ENCODE results near the gene ANK3.

DNA sequence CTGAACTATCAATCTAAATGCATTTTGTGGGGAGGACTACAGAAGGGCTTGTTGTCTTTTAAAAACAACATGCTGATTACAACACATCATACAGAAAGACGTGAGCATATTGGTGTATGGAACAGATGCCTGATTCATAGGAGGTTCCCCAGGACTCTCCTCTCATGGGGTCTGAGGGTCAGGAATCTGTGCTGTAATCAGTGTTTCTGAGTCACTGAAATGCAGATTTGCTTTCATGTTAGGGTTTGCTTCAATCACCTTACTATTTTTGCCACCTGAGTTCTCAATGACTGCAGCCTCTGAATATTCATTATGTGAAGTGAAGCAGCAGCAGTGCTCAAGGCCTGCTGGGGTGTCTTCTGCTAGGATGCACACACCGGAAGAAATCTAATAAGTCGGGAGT lies 550 bp upstream of the ANK3 start:
- TF ChIP-seq, protein P1, sequence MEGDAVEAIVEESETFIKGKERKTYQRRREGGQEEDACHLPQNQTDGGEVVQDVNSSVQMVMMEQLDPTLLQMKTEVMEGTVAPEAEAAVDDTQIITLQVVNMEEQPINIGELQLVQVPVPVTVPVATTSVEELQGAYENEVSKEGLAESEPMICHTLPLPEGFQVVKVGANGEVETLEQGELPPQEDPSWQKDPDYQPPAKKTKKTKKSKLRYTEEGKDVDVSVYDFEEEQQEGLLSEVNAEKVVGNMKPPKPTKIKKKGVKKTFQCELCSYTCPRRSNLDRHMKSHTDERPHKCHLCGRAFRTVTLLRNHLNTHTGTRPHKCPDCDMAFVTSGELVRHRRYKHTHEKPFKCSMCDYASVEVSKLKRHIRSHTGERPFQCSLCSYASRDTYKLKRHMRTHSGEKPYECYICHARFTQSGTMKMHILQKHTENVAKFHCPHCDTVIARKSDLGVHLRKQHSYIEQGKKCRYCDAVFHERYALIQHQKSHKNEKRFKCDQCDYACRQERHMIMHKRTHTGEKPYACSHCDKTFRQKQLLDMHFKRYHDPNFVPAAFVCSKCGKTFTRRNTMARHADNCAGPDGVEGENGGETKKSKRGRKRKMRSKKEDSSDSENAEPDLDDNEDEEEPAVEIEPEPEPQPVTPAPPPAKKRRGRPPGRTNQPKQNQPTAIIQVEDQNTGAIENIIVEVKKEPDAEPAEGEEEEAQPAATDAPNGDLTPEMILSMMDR (IDR thresholded peaks at IDR 0.05) = no peak
- TF ChIP-seq POLR2AphosphoS5 (IDR thresholded peaks at IDR 0.05) = no peak
